GM12801 (cell line): ENCODE measurements around the gene SFTPA1.

Source experiments
- TF ChIP-seq, protein P1 (sequence below): IDR thresholded peaks from one replicate; pipeline ENCODE4 v1.5.1; 2011; ENCODE audit warnings: control low read depth; ENCODE audit not compliant: insufficient read length; ENCODE audit errors: extremely low read depth

The SFTPA1 gene

GRCh38 chr10:79628083-79628482 lies 17.3 kb downstream of the SFTPA1 start:
- TF ChIP-seq, protein P1, sequence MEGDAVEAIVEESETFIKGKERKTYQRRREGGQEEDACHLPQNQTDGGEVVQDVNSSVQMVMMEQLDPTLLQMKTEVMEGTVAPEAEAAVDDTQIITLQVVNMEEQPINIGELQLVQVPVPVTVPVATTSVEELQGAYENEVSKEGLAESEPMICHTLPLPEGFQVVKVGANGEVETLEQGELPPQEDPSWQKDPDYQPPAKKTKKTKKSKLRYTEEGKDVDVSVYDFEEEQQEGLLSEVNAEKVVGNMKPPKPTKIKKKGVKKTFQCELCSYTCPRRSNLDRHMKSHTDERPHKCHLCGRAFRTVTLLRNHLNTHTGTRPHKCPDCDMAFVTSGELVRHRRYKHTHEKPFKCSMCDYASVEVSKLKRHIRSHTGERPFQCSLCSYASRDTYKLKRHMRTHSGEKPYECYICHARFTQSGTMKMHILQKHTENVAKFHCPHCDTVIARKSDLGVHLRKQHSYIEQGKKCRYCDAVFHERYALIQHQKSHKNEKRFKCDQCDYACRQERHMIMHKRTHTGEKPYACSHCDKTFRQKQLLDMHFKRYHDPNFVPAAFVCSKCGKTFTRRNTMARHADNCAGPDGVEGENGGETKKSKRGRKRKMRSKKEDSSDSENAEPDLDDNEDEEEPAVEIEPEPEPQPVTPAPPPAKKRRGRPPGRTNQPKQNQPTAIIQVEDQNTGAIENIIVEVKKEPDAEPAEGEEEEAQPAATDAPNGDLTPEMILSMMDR = no peak

DNA sequence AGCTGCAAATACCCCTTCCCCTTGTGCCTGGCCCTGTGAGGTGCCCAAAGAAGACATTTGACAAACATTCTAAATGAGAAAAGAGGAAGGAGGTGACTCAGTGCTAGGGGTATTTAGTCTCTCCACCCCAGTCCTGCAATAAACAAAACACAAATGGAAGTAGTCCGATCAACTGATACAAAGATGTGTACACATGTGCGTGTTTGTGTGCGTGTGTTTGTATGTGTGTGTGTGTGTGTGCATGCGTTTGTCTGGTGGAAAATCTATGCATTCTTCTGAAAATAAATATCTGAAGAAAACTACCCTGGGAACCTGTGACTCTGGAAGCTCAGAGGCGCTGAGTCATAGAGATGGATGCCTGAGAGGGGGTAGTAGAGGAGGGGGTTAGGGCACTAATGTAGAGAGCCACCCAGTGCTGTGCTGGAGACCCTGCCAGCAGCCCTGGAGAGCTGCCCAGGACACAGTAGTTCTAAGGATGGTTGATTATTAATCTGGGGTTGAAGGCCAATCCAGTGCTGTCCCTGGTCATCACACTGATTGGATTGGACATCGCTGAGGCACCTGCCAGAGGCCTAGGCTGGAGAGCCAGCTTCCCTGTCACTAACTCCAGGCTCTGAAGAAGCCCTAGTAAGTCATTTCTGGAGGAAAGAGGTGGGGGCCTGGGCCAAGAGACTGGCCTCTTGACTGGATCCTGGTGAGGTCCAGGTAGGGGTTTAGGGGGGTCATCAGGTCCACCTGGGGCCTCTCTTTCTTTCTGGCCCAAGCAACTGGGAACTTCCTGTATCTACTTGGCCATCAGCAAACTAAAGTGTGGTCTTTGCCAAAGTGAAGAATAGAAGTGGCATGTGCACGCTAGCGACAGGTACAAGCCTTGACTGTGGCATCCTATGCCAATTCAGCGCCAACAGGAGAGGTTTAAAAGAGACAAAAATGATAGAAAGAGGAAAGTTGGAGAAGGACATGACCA lies 18.5 kb downstream of the SFTPA1 start:
- TF ChIP-seq, protein P1 = no peak

GRCh38 chr10:79629955-79630327 lies 19.2 kb downstream of the SFTPA1 start:
- TF ChIP-seq, protein P1 = no peak

GRCh38 chr10:79638318-79638717 lies 27.6 kb downstream of the SFTPA1 start:
- TF ChIP-seq, protein P1 = no peak
